Left ventricle myocardium inferior (tissue), 1 donor: Measurements from ENCODE around the gene SYT17. TPM values are rescaled to one million over a fixed set of nuclear protein-coding genes. Genes with fewer than 3 reads are reported as not detected.

Experiments used
- DNase-seq: peaks from one replicate; pipeline ENCODE4 v3.0.0-alpha.2; 2020
- H3K27ac ChIP-seq: fragments of 200-600 bp; replicated peaks from 2 replicates; pipeline ENCODE4 v1.8.0; 2021
- H3K27me3 ChIP-seq: fragments of 200-600 bp; 2 replicates; pipeline ENCODE4 v1.8.0; 2021; ENCODE audit warnings: low read depth
- H3K36me3 ChIP-seq: fragments of 200-600 bp; 2 replicates; pipeline ENCODE4 v1.8.0; 2021
- H3K4me1 ChIP-seq: fragments of 200-600 bp; 2 replicates; pipeline ENCODE4 v1.8.0; 2021
- H3K4me3 ChIP-seq: fragments of 200-600 bp; 2 replicates; pipeline ENCODE4 v1.8.0; 2021; ENCODE audit warnings: mild to moderate bottlenecking, moderate library complexity
- H3K9me3 ChIP-seq: fragments of 200-600 bp; replicated peaks from 2 replicates; pipeline ENCODE4 v1.8.0; 2021
- intact Hi-C: fragments of 100-400 bp; cut with micrococcal nuclease; formaldehyde crosslinking; loops from one replicate; pipeline ENCODE4 v1.11.0; 2022
- total RNA-seq: library from RNA; stranded (reverse); fragmentation: NEBNext Ultra II Directional; extraction: Animal tissue kit (Norgen Biotek cat#: 25700); gene quantifications from one replicate; pipeline ENCODE4 v1.2.1, GENCODE V29; 2021
- TF ChIP-seq, protein P1 (sequence below): fragments of 200-600 bp; IDR thresholded peaks from 2 replicates; pipeline ENCODE4 v1.8.0; 2021; ENCODE audit warnings: antibody characterized with exemption, mild to moderate bottlenecking, borderline replicate concordance
- donor health status: DM: no; HTN: yes; CAD: no; lungs with severe emphysema.

The SYT17 gene
- total RNA-seq, 1 donor from 2014 or later, result 0.49 TPM

DNA sequence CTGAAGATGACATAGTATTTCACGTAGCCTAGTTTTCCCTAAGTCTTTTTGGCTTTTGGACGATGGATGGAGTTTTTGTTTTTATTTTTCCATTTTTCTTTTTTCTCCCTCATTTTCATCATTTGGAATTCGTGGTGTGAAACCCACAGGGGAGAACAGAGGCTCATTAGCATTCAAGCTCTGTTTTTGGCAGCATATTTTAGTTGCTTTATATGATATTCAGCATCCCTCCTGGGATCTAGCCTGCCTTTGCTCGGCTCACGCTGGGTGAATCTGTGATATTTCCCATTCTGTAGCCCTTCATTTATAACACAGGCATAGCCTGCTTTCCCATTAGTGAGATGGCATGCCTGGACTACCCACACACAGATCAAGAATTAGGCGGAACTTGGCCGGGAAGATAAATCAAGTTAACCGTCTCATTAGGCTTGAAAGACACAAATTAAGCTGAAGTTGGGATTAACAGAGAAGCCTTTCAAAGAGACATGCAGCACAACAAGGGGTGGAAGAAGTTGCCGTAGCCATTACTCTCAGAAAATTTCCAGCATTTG is 97.4 kb downstream of the SYT17 start:
- TF ChIP-seq, protein P1, sequence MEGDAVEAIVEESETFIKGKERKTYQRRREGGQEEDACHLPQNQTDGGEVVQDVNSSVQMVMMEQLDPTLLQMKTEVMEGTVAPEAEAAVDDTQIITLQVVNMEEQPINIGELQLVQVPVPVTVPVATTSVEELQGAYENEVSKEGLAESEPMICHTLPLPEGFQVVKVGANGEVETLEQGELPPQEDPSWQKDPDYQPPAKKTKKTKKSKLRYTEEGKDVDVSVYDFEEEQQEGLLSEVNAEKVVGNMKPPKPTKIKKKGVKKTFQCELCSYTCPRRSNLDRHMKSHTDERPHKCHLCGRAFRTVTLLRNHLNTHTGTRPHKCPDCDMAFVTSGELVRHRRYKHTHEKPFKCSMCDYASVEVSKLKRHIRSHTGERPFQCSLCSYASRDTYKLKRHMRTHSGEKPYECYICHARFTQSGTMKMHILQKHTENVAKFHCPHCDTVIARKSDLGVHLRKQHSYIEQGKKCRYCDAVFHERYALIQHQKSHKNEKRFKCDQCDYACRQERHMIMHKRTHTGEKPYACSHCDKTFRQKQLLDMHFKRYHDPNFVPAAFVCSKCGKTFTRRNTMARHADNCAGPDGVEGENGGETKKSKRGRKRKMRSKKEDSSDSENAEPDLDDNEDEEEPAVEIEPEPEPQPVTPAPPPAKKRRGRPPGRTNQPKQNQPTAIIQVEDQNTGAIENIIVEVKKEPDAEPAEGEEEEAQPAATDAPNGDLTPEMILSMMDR, result no peak
- intact Hi-C loops, result no loop called here
- Histone ChIP-seq H3K36me3 (no peaks in the 10 kb centered on the region), H3K27ac (no peak overlapping the region), H3K4me3 (no peak overlapping the region), H3K9me3 (peaks cover 31% of the 10 kb centered on the region), H3K4me1 (no peaks in the 10 kb centered on the region), H3K27me3 (no peaks in the 10 kb centered on the region)
- DNase-seq, result no peak

DNA sequence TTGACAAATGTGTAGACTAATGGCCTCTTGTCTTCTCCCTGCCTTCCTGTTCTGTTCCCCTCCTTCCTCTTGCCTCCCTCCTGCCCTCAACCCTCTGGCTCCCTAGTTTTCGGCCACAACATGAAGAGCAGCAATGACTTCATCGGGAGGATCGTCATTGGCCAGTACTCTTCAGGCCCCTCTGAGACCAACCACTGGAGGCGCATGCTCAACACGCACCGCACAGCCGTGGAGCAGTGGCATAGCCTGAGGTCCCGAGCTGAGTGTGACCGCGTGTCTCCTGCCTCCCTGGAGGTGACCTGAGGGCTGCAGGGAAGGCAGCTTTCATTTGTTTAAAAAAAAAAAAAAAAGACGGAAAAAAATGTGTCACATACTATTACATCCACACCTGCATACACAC is 98.7 kb downstream of the SYT17 start:
- Histone ChIP-seq H3K27me3 (no peaks in the 10 kb centered on the region), H3K9me3 (peaks cover 31% of the 10 kb centered on the region), H3K27ac (no peak overlapping the region), H3K4me3 (no peak overlapping the region), H3K4me1 (no peaks in the 10 kb centered on the region), H3K36me3 (no peaks in the 10 kb centered on the region)
- no peak for DNase-seq
- TF ChIP-seq, protein P1, result no peak
- intact Hi-C loops, result no loop called here

DNA sequence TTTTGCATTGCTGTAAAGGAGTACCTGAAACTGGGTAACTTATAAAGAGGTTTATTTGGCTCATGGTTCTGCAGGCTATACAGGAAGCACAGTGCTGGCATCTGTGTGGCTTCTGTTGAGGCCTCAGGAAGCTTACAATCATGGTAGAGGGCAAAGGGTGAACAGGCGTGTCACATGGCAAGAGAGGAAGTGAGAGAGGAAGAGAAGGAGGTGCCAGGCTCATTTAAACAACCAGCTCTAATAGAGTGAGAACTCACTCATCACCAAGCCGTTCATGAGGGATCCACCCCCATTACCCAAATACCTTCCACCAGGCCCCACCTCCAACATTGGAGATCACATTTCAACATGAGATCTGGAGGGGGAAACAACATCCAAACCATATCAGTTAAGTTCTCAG is 101.1 kb downstream of the SYT17 start:
- no peaks in the 10 kb centered on the region for H3K36me3 ChIP-seq
- H3K27me3 ChIP-seq, result no peaks in the 10 kb centered on the region
- peaks cover 23% of the 10 kb centered on the region for H3K9me3 ChIP-seq
- no peak for DNase-seq
- TF ChIP-seq, protein P1, result no peak
- H3K4me1 ChIP-seq, result no peaks in the 10 kb centered on the region
- no peak overlapping the region for H3K4me3 ChIP-seq
- intact Hi-C loops, result no loop called here
- no peak overlapping the region for H3K27ac ChIP-seq

DNA sequence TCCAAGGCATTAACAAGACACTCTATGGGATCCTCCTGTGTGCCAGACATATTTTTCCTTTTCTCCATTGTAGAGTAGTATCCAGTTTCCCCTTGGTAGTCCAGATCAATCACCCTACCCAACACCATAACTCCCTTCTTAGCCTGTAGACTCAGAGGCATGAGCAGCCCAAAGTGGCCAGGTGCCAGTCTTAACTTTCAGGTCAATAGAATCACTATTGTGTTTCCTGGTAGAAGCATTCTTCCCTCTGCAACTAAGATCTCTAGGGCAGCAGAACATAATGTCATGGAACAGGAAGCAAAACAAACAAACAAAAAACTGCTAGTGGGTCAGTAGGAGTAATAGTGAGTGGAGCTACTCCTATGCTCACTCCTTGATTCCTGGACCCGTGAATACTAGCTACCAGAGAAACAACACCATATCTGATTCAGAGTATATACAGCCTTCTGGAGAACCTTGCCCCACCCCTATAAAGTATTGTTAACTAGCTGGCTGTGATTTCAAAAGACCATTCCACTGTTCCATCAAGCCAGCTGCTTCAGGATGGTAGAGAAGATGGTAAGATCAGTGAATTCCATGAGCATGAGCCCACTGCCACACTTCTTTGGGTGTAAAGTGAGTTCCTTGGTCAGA is 106.2 kb downstream of the SYT17 start:
- Histone ChIP-seq H3K4me3 (no peak overlapping the region), H3K36me3 (no peaks in the 10 kb centered on the region), H3K27ac (no peak overlapping the region), H3K9me3 (peaks cover 1% of the 10 kb centered on the region), H3K4me1 (no peaks in the 10 kb centered on the region), H3K27me3 (no peaks in the 10 kb centered on the region)
- TF ChIP-seq, protein P1, result no peak
- no peak for DNase-seq
- intact Hi-C loops, result no loop called here

DNA sequence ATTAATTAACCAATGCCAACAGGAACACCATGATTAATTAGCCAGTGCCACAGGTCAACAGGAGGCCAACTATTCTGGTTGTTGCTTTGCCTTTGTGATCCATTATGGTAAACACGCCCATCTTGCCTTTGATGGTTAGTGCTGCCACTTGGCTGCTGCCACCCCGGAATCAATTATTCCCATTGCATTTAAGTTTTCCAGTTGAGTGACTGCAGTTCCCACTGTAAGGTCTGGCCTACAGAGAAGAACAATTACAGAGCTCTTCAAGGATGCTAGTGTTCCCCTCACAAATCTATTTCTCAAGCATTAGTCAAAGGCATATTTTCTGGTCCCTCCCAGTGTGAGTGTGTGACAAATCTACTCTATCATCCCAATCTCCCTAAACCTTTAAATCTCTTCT is 110.4 kb downstream of the SYT17 start:
- Histone ChIP-seq H3K27ac (no peak overlapping the region), H3K36me3 (no peaks in the 10 kb centered on the region), H3K9me3 (no peaks in the 10 kb centered on the region), H3K4me3 (no peak overlapping the region), H3K4me1 (no peaks in the 10 kb centered on the region), H3K27me3 (peaks cover 10% of the 10 kb centered on the region)
- DNase-seq, result no peak
- TF ChIP-seq, protein P1, result no peak
- intact Hi-C loops, result no loop called here
